AG04449 (cell line): ENCODE results near the gene EEFSEC.

Experiments
- CTCF ChIA-PET: fragments of 350-600 bp; formaldehyde crosslinking; extraction: SDS; loops from one replicate; lab custom pipeline; 2021; ENCODE audit warnings: antibody characterized with exemption; lab: Yijun Ruan, JAX
- POLR2A ChIA-PET: fragments of 400-600, 350-600 bp; formaldehyde crosslinking; extraction: SDS; loops from one replicate; lab custom pipeline; 2020; ENCODE audit warnings: antibody characterized with exemption, inconsistent platforms; lab: Yijun Ruan, JAX
- DNase-seq: peaks from one replicate; pipeline ENCODE4 v3.0.0-alpha.2; 2010; ENCODE audit warnings: low read depth, low spot score
- H3K4me3 ChIP-seq: 2 replicates; pipeline ENCODE4 v1.5.1; 2011; ENCODE audit warnings: low read depth, mild to moderate bottlenecking, control low read depth, low read length
- TF ChIP-seq, protein P1 (sequence below): IDR thresholded peaks from one replicate; pipeline ENCODE4 v1.5.1; 2011; ENCODE audit warnings: mild to moderate bottlenecking, moderate library complexity, low read length, control low read depth, inconsistent platforms; ENCODE audit not compliant: insufficient read depth; ENCODE audit errors: missing control alignments

Gene EEFSEC

DNA sequence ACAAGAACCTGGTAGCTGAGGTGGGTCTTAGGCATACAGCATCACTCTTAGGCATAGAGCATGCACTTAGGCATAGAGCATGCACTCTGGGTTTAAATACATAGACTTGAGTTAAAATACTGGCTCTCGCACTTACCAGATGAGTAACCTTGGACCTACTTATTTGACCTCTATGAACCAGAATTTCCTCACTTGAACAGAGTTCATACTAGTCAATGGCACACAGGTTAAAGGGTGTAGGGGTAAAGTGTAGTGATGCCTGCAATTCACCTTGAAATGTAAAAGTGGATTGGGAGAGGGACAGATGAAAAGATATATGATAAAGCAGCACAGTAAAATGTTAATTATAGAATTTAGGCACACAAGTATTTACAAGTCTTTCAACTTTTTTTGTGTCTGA is 31.3 kb upstream of the EEFSEC start:
- ChIA-PET CTCF (interaction anchor here (2.0 to 23.8 kb wide), 3 partner anchors 12 to 55 kb away, joined by 5 to 246 read pairs (median 47); no protein-coding TSS in a partner anchor), POLR2A (no interaction called here)
- no peak for DNase-seq
- TF ChIP-seq, protein P1, sequence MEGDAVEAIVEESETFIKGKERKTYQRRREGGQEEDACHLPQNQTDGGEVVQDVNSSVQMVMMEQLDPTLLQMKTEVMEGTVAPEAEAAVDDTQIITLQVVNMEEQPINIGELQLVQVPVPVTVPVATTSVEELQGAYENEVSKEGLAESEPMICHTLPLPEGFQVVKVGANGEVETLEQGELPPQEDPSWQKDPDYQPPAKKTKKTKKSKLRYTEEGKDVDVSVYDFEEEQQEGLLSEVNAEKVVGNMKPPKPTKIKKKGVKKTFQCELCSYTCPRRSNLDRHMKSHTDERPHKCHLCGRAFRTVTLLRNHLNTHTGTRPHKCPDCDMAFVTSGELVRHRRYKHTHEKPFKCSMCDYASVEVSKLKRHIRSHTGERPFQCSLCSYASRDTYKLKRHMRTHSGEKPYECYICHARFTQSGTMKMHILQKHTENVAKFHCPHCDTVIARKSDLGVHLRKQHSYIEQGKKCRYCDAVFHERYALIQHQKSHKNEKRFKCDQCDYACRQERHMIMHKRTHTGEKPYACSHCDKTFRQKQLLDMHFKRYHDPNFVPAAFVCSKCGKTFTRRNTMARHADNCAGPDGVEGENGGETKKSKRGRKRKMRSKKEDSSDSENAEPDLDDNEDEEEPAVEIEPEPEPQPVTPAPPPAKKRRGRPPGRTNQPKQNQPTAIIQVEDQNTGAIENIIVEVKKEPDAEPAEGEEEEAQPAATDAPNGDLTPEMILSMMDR = no peak
- no peak overlapping the region for H3K4me3 ChIP-seq

DNA sequence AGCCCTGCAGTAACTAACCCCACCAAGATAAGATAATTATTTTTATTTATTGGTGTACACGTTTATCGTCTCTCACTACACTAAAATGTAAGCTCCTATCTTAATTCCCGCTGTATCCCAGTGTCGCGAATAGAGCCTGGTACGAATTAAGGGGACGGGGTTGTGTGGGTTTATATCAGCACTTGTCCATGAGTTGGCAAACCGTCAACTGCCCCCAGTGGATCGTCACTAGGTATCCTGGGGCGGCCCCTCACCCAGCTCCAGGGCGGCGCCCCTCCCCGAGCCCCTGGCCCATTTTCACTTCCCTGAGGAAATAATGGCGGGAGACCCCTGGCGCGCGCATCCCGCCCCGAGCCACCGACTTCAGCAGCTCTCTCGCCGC is 30.1 kb upstream of the EEFSEC start:
- ChIA-PET CTCF (interaction anchor here (0.8 to 23.8 kb wide), 9 partner anchors 10 to 494 kb away, joined by 3 to 246 read pairs (median 4); no protein-coding TSS in a partner anchor), POLR2A (interaction anchor here (1.1 to 1.4 kb wide), 3 partner anchors 10 to 30 kb away, joined by 3 to 6 read pairs (median 4); partner anchors contain the start of gene EEFSEC)
- H3K4me3 ChIP-seq = peak overlapping the region; percentile 97
- DNase-seq = no peak
- TF ChIP-seq, protein P1 = no peak

DNA sequence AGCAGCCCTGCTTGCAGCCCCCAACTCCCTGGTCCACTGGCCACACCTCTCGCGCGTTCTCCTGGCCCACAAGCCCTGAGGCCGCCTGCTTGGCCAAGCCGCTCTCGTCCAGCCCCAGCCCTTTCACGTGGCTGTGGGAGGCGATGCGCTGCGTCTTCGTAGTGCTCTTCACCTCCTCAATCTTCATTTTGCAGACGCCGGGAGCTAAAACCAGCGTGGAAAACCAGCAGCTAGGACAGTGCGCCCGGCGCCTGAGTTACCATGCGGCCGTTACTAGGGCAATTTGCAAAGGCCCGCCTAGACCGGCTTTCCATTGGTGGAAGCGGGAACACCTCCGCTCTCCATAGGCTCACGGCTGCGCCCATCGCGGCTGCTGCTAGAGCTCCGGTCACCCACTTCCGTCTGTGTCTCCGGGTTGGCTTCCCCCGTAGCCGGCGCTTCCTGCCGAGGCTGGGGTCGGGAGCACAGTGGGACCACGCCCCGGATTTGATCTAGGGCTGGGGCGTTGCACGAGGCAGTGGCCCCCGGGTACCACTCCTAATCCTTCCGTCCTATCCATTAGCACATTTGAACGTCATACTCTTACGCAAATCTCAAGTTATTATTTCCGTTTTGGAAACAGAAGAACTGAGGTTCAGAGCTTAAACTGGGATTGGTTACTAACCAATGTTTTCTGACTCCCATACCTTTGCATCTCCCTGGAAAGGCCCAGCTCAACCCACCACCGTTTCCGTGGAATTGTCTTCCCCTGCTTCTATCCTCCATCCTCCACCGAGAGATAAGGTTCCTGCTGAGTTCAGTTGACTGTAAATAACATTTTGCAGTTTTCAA is 29.5 kb upstream of the EEFSEC start, which contains the start of gene RUVBL1:
Gene RUVBL1, minus strand, starts transcription at position 275 of the 831 bp plus-strand sequence. Its CDS starts 88 bp downstream, at position 187.
- H3K4me3 ChIP-seq = peak within 1 kb of the TSS; percentile 97
- TF ChIP-seq, protein P1 = no peak
- POLR2A ChIA-PET = interaction anchor here (0.6 to 1.4 kb wide), 4 partner anchors 9 to 47 kb away, joined by 3 to 6 read pairs (median 4); partner anchors contain the start of gene EEFSEC
- peak; percentile 77 for DNase-seq
- CTCF ChIA-PET = interaction anchor here (0.9 to 23.8 kb wide), 8 partner anchors 10 to 494 kb away, joined by 3 to 246 read pairs (median 4); no protein-coding TSS in a partner anchor

DNA sequence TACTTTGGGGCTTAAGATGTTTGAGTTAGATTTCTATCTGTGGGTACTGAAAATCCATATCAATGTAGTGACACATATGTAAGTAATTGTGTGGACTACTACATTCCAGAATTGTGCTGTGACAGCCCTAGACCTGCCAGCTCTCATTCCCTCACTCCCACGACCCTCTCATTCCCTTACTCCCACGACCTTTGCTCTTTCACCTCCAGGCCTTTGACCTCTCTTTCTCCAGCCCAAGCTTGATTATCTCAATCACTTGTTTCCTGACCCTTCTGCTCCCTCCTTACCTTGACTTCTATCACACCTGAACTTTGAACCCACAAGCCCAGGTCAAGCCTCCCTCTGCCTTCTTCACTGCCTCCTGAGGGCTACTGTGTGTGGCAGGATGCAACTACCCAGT is 26.0 kb upstream of the EEFSEC start:
- POLR2A ChIA-PET = interaction anchor here (0.6 kb wide), 1 partner anchor 525 kb away, joined by 3 read pairs; no protein-coding TSS in a partner anchor
- no peak overlapping the region for H3K4me3 ChIP-seq
- CTCF ChIA-PET = interaction anchor here (0.6 to 5.3 kb wide), 3 partner anchors 34 to 552 kb away, joined by 3 to 33 read pairs (median 3); no protein-coding TSS in a partner anchor
- DNase-seq = no peak
- TF ChIP-seq, protein P1 = no peak

DNA sequence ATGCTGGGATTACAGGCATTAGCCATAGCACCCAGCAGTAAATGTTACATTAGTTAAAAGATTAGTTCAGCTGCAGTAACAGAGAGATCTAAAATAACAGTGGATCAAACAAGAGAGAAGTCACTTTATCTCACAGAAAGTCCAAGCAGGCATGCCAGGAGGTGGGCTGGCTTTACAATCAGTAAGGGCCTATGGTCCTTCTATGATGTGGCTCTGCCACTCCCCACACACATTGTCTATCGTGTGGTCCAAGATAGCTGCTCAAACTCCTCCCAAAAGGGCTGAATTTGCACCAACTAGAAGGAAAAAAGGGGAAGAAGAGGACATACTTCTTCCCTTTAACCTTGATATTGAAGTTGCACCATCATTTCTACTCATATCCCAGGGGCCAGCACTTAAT is 25.0 kb upstream of the EEFSEC start:
- CTCF ChIA-PET = interaction anchor here (0.9 to 5.3 kb wide), 2 partner anchors 35 to 53 kb away, joined by 3 to 33 read pairs; no protein-coding TSS in a partner anchor
- POLR2A ChIA-PET = no interaction called here

More for the DNA sequence above, 25.0 kb upstream of the EEFSEC start:
- DNase-seq = no peak
- TF ChIP-seq, protein P1 = no peak
- no peak overlapping the region for H3K4me3 ChIP-seq
